Stimulated activated CD4-positive, alpha-beta T cell treated with anti-CD3 and anti-CD28 coated beads, Interleukin-2, amount 100 ng/mL, for 24 hours (primary cell): ENCODE measurements around the gene HOXA13.

Experiments used
- DNase-seq, 2 donors: peaks; one replicate each; pipeline ENCODE4 v3.0.0-alpha.2; 2020

HOXA13 gene

DNA sequence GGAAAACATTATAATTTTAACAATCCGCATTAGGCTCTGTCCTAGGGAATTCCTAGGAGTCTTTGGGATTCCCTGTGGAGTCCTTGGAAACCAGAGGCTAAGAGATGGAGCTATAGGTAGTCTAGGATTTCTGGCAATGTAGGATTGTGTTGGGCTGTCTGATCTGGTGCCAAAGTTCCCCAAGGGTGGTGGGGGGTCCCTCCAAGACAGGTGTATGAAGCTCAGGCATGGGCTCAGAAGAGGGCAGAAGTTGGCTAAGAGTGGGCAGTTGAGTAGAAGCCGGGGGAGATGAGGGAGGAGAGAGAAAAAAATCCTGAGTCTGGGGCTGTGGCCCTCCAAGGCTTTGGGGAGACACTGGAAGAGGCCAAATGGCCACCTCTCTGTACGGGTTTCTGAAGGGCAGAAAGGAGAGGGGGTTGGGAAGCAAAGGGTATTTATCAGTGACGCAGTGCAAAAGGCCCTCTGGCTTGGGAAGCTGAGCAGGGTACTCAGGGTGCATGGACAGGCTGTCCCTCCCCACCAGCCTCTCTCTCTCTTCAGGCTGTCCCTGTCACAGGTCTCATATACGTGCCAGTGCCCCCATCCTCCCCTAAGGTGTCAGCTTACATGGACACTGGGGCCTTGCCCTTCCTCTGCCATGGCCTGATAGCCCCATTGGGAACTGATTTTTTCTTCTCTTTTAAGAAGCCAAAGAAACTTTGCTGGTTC is 53.2 kb downstream of the HOXA13 start:
- DNase-seq = no peak

DNA sequence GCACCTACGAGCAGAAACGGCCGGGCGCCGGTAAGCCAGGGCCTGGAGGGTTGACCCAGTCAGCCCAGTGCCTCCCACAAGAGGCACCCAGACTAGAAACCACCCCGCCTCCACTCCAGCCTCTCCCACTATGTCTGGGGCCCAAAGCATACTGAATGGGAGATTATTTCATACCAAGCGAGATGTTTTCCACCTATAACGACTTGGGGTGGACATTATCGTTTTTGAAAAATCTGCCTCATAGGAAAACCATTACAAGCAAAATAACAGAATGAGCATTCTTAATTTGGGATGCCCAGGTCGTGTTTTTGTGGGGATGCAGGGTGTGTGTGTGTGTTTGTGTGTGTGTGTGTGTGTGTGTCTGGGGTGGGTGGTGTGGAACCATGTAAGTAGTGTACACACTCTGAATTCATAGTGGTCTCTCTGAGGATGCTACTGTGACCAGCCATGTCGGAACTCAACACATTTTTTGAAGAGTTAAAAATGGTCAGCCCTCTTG is 53.9 kb downstream of the HOXA13 start:
- DNase-seq = no peak

DNA sequence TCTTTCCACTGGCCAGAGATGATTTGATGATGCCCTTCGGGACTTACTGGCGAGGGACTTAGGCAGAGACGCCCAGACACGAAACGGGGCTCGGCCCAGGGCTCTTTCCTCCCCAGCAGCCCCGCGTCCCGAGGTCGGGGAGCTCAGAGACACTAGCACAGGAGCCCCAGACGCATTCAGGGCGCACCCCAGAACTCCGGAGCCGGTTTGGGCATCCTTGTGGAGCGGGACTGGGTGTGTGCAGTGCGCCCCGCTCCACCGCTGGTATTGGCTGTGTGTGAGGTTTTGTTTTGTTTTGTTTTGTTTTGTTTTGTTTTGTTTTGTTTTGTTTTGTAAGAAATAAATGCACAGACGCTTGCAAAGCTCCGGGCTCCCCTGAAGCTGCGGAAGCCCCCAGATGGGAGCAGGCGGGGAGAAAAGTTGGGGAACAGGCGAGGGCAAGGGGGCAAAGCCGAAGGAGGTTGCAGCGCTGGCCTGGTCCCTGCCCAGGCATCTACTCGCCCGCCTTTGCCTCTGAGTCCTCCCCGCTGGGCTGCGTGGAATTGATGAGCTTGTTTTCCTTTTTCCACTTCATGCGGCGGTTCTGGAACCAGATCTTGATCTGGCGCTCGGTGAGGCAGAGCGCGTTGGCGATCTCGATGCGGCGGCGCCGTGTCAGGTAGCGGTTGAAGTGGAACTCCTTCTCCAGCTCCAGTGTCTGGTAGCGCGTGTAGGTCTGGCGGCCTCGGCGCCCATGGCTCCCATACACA is 54.6 kb downstream of the HOXA13 start:
- DNase-seq = no peak

DNA sequence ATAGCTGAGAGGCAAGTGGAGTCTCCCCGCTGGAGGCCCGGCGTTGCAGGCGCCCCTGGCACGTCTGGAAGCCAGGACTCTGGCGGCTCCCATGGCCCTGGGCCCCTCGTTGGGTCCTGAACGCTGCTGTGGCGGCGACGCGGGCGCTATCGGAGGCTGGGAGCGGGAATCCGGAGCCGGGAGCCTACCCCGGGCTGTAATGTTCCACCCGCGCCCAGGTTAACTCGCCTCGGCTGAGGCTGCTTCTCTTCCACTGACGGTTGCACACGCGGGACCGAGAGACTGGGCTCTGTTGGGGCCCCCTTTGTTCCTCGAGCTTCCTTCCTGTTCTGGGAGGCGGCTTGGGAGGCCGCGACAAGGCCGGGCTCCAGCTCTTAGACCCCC is 55.1 kb downstream of the HOXA13 start:
- no peak for DNase-seq
